DOHH2 (cell line): ENCODE measurements around the gene CTSE.

ENCODE experiments used
- H3F3A ChIP-seq: fragments of 200-600 bp; sonication (generic), shearing (Covaris generic); 2 replicates; pipeline ENCODE4 v1.6.0; 2016; ENCODE audit warnings: antibody characterized with exemption, mild to moderate bottlenecking; ENCODE audit not compliant: control insufficient read depth, insufficient read depth
- H3K27ac ChIP-seq: fragments of 200-600 bp; sonication (generic); 2 replicates; pipeline ENCODE4 v1.5.1; 2014; ENCODE audit warnings: low read depth, mild to moderate bottlenecking, low read length, moderate library complexity
- H3K27me3 ChIP-seq: fragments of 200-600 bp; sonication (generic); 2 replicates; pipeline ENCODE4 v1.6.1; 2014; ENCODE audit warnings: mild to moderate bottlenecking, low read length, mixed read lengths; ENCODE audit not compliant: control insufficient read depth
- H3K36me3 ChIP-seq: fragments of 200-600 bp; sonication (generic); 2 replicates; pipeline ENCODE4 v1.6.1; 2014; ENCODE audit warnings: mild to moderate bottlenecking, low read length, moderate library complexity, mixed read lengths; ENCODE audit not compliant: control insufficient read depth
- H3K4me1 ChIP-seq: fragments of 200-600 bp; sonication (generic); 2 replicates; pipeline ENCODE4 v1.6.1; 2014; ENCODE audit warnings: mild to moderate bottlenecking, low read length, mixed read lengths; ENCODE audit not compliant: control insufficient read depth
- H3K4me2 ChIP-seq: fragments of 200-600 bp; sonication (generic); 2 replicates; pipeline ENCODE4 v1.6.0; 2014; ENCODE audit warnings: mild to moderate bottlenecking, low read length, moderate library complexity
- H3K4me3 ChIP-seq: fragments of 200-600 bp; sonication (generic); 2 replicates; pipeline ENCODE4 v1.5.1; 2014; ENCODE audit warnings: mild to moderate bottlenecking, low read length, mixed read lengths
- H3K79me2 ChIP-seq: fragments of 200-600 bp; sonication (generic); 2 replicates; pipeline ENCODE4 v1.6.1; 2014; ENCODE audit warnings: mild to moderate bottlenecking, low read length, mixed read lengths; ENCODE audit not compliant: control insufficient read depth
- H3K9me2 ChIP-seq: fragments of 200-600 bp; sonication (generic); replicated peaks from 2 replicates; pipeline ENCODE4 v1.6.1; 2014; ENCODE audit warnings: mild to moderate bottlenecking, low read length, mixed read lengths; ENCODE audit not compliant: control insufficient read depth
- H3K9me3 ChIP-seq: fragments of 200-600 bp; sonication (generic); 2 replicates; pipeline ENCODE4 v1.6.1; 2014; ENCODE audit warnings: antibody characterized with exemption, low read length, mixed read lengths; ENCODE audit not compliant: control insufficient read depth, insufficient read depth
- H4K20me1 ChIP-seq: fragments of 200-600 bp; sonication (generic); 2 replicates; pipeline ENCODE4 v1.6.0; 2014; ENCODE audit warnings: low read depth, mild to moderate bottlenecking, antibody characterized with exemption, low read length, moderate library complexity; ENCODE audit not compliant: control insufficient read depth, insufficient read depth
- EZH2phosphoT487 ChIP-seq: fragments of 200-600 bp; sonication (generic); IDR thresholded peaks from 2 replicates; pipeline ENCODE4 v1.6.1; 2017; ENCODE audit warnings: borderline replicate concordance, mild to moderate bottlenecking, antibody characterized with exemption, low read length, moderate library complexity, mixed read lengths
- TF ChIP-seq, protein P1 (sequence below): fragments of 200-600 bp; sonication (generic); IDR thresholded peaks from one replicate; pipeline ENCODE4 v1.5.1; 2014; ENCODE audit warnings: antibody characterized with exemption, mild to moderate bottlenecking, low read depth, low read length; ENCODE audit not compliant: poor library complexity, severe bottlenecking

Gene CTSE

DNA sequence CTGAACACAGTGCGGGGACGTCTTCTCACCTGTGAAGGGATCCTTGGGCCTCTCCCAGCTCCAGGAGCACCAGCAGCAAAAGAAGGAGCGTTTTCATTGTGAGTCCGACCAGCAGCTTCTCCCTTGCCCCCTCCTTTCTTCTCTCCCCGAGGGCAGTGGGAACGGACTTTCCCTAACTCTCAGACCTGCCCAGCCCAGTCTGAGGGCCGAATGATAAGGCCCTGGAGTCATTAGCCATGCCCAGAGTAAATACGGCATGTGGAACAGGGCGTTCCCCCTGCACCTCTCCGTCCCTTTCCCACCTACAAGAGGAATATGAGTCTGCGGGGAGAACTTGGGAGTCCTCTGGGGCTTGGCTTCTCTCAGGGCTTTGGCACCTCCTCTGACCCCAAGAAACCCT, at the start of gene CTSE:
Gene CTSE, minus strand, starts transcription at position 201 of the 400 bp plus-strand sequence. Its CDS starts 104 bp downstream, at position 97.
- Histone ChIP-seq H3K79me2 (no peaks in the 10 kb centered on the region), H3K27me3 (peaks cover 19% of the 10 kb centered on the region), H3K4me3 (no peak within 1 kb of the TSS), H3K27ac (no peak within 1 kb of the TSS), H3K4me1 (no peaks in the 10 kb centered on the region), H3K4me2 (no peak within 1 kb of the TSS), H3K9me3 (no peaks in the 10 kb centered on the region), H3F3A (no peaks in the 10 kb centered on the region), H4K20me1 (no peaks in the 10 kb centered on the region), H3K36me3 (no peaks in the 10 kb centered on the region), H3K9me2 (no peaks in the 10 kb centered on the region)
- TF ChIP-seq, protein P1, sequence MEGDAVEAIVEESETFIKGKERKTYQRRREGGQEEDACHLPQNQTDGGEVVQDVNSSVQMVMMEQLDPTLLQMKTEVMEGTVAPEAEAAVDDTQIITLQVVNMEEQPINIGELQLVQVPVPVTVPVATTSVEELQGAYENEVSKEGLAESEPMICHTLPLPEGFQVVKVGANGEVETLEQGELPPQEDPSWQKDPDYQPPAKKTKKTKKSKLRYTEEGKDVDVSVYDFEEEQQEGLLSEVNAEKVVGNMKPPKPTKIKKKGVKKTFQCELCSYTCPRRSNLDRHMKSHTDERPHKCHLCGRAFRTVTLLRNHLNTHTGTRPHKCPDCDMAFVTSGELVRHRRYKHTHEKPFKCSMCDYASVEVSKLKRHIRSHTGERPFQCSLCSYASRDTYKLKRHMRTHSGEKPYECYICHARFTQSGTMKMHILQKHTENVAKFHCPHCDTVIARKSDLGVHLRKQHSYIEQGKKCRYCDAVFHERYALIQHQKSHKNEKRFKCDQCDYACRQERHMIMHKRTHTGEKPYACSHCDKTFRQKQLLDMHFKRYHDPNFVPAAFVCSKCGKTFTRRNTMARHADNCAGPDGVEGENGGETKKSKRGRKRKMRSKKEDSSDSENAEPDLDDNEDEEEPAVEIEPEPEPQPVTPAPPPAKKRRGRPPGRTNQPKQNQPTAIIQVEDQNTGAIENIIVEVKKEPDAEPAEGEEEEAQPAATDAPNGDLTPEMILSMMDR, result no peak
- no peak for TF ChIP-seq EZH2phosphoT487

DNA sequence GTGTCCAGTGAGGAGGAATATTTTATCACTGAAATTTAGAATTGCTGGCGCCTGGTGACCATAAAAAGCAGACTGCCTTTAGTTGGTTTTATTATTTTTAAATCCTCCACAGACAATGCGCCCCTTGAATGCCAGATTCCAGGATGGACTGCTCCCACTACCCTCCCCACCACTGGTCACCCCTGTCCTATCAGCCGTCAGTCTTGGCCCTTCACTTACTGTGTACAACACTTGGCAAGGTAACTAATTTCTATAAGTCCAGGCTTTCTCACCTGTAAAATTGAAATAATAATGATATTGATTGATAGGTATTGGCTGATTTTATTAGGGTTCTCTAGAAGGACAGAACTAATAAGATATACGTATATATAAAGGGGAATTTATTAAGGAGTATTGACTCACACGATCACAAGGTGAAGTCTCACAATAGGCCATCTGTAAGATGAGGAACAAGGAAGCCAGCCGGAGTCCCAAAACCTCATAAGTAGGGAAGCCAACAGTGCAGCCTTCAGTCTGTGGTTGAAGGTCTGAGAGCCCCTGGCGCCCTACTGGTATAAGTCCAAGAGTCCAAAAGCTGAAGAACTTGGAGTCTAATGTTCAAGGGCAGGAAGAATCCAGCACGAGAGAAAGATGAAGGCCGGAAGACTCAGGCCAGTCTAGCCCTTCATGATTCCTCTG, 47.1 kb upstream of the CTSE start:
- TF ChIP-seq EZH2phosphoT487, result no peak
- TF ChIP-seq, protein P1, result no peak
- Histone ChIP-seq H3K9me2 (no peaks in the 10 kb centered on the region), H4K20me1 (peaks cover 18% of the 10 kb centered on the region; the same call in 1 of the 2 replicates), H3K79me2 (peaks cover 2% of the 10 kb centered on the region), H3K9me3 (no peaks in the 10 kb centered on the region), H3K4me2 (no peak overlapping the region), H3K4me3 (no peak overlapping the region), H3K27me3 (no peaks in the 10 kb centered on the region), H3F3A (0 out of 2 replicates have a peak, but pooled peaks cover 5% of the 10 kb centered on the region), H3K27ac (no peak overlapping the region), H3K36me3 (peaks cover 52% of the 10 kb centered on the region), H3K4me1 (no peaks in the 10 kb centered on the region)

DNA sequence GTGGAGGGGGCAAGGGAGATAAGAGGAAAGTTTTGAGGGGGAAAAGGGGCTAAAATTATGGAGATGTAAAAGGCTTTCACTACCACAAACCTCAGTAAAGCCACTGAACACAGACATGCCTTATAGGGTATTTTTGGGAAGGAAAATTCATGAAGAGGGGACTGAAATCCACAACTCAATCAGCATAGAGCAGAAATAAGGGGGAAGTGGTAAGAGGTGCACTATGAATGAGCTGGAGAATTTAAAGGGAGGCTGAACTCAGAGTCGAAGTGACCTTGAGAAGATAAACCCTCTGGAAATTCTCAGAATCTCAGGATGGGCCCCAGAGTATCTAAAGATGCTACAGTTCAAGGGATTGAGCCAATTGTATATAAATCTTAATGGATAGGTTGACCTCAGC, 44.6 kb upstream of the CTSE start:
- H3F3A ChIP-seq, result no peaks in the 10 kb centered on the region
- TF ChIP-seq, protein P1, result no peak
- TF ChIP-seq EZH2phosphoT487, result no peak

More for the DNA sequence above, 44.6 kb upstream of the CTSE start:
- Histone ChIP-seq H3K4me2 (no peak overlapping the region), H3K79me2 (peaks cover 6% of the 10 kb centered on the region), H4K20me1 (peaks cover 19% of the 10 kb centered on the region; the same call in 1 of the 2 replicates), H3K9me2 (no peaks in the 10 kb centered on the region), H3K4me1 (no peaks in the 10 kb centered on the region), H3K27me3 (no peaks in the 10 kb centered on the region), H3K36me3 (peaks cover 49% of the 10 kb centered on the region), H3K9me3 (no peaks in the 10 kb centered on the region), H3K4me3 (no peak overlapping the region), H3K27ac (no peak overlapping the region)
